HG03460 (cell line): Measurements from ENCODE around the gene USP24.

Experiments
- ATAC-seq: cut with Tn5 transposase; IDR thresholded peaks from one replicate; pipeline ENCODE4 v1.9.1; 2021; ENCODE audit not compliant: unreplicated experiment

Gene USP24

GRCh38 chr1:55057270-55057955 lies 157.8 kb downstream of the USP24 start:
- no peak for ATAC-seq

GRCh38 chr1:55056632-55056992 lies 158.6 kb downstream of the USP24 start:
- no peak for ATAC-seq

GRCh38 chr1:55055951-55056631 lies 159.1 kb downstream of the USP24 start:
- ATAC-seq = no peak

- ATAC-seq = no peak
These were observed 159.9 kb downstream of the USP24 start for GRCh38 chr1:55055084-55055882.

GRCh38 chr1:55054396-55054795 lies 160.8 kb downstream of the USP24 start:
- ATAC-seq = no peak

- no peak for ATAC-seq
These were observed 161.8 kb downstream of the USP24 start for GRCh38 chr1:55053265-55053954.

GRCh38 chr1:55052221-55053142 lies 162.7 kb downstream of the USP24 start:
- no peak for ATAC-seq

- no peak for ATAC-seq
These were observed 163.5 kb downstream of the USP24 start for GRCh38 chr1:55051621-55052020.

- no peak for ATAC-seq
These were observed 164.0 kb downstream of the USP24 start for GRCh38 chr1:55051169-55051568.

- no peak for ATAC-seq
These were observed 164.9 kb downstream of the USP24 start for GRCh38 chr1:55050283-55050682.

GRCh38 chr1:55049914-55050278 lies 165.3 kb downstream of the USP24 start:
- no peak for ATAC-seq

- no peak for ATAC-seq
These were observed 165.8 kb downstream of the USP24 start for GRCh38 chr1:55049271-55049913.

- no peak for ATAC-seq
These were observed 166.5 kb downstream of the USP24 start for GRCh38 chr1:55048453-55049270.

GRCh38 chr1:55047611-55048010 lies 167.6 kb downstream of the USP24 start:
- no peak for ATAC-seq

GRCh38 chr1:55046871-55047270 lies 168.3 kb downstream of the USP24 start:
- no peak for ATAC-seq

GRCh38 chr1:55045430-55045829 lies 169.7 kb downstream of the USP24 start:
- ATAC-seq = no peak

GRCh38 chr1:55044617-55045397 lies 170.4 kb downstream of the USP24 start:
- no peak for ATAC-seq

GRCh38 chr1:55043726-55044125 lies 171.4 kb downstream of the USP24 start:
- no peak for ATAC-seq
